Measurements from ENCODE around the gene MSL2.
"Not testable (repeated sequence)": the region's sequence is repeated elsewhere in the genome, so short reads cannot be mapped to it uniquely, and the experiment has no call there.

Gene MSL2

GRCh38 chr3:136192831-136193230, 3.3 kb downstream of the MSL2 start:
- DNase-seq, result no peak

DNA sequence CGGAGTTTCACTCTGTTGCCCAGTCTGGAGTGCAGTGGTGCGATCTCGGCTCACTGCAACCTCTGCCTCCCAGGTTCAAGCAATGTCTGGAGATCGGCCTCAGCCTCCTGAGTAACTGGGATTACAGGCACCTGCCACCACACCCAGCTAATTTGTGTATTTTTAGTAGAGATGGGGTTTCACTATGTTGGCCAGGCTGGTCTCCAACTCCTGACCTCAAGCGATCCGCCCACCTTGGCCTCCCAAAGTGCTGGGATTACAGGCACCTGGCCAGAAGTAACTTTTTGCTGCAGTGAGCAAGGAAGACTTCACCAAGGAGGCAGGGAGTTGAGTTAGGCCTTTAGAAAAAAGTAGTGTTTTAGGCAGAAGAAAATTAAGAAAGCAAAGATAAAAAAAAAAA, 3.9 kb downstream of the MSL2 start:
- not testable (repeated sequence) for DNase-seq

DNA sequence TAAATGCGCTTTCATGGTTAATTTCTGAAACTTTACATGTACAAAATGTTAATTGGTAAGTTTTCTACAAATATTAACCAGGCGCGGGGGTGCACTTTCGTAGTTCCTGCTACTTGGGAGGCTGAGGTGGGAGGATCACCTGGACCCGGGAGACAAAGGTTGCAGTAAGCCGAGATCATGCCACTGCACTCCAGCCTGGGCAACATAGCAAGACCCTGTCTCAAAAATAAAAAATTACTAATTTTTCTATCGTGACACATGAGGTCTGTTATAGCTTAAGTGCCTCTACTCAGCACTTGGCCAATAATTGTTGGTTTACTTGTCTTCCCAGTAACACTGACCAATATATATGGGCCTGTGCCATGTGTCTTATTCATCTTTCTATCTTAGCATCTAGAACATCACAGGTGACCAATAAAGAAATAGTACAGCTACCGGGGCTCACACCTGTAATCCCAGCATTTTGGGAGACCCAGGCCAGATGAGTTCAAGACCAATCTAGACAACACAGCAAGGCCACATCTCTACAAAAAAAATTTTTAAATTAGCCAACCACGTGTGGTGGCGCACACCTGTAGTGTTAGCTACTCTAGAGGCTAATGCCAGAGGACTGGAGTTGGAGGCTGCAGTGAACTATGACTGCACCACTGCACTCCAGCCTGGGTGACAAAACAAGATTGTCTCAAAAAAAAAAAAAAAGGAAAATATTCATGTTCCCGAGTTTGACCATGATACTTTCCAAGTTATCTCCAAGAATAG, 6.1 kb downstream of the MSL2 start:
- DNase-seq, result no peak

- no peak for DNase-seq
These were observed 7.1 kb downstream of the MSL2 start for GRCh38 chr3:136189043-136189442.

GRCh38 chr3:136187868-136188267, 8.3 kb downstream of the MSL2 start:
- no peak for DNase-seq

DNA sequence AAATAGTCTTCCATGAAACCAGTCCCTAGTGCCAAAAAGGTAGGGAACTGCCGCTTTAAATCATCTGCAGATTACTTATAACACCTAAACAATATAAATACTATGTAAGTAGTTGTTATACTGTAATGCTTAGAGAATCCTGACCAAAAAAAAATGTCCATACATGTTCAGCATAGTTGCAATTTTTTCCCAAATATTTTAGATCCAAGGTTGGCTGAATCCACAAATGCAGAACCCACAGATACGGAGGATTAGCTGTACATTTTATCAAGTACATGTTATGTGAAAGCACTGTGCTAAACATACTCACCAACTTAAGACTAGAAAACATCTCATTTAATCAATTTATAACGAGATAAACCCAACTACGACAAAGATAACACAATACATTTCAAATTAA, 9.3 kb downstream of the MSL2 start:
- no peak for DNase-seq

GRCh38 chr3:136186344-136186743, 9.8 kb downstream of the MSL2 start:
- no peak for DNase-seq

DNA sequence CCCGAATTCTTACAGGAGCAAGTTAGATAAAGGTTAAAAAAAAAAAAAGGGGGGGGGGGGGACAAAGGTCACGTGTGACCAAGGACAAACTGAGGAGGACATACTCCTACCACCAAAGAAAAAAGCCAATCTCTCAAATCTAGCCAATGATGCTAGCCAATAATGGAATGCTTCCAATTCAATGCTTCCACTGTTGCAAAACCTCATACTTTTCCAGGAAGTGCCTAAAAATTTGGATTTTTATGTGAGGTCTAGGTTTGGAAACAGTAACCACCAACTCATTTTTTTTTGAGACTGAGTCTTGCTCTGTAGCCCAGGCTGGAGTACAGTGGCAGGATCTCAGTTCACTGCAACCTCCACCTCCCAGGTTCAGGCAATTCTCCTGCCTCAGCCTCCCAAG, 11.4 kb downstream of the MSL2 start:
- no peak for DNase-seq

DNA sequence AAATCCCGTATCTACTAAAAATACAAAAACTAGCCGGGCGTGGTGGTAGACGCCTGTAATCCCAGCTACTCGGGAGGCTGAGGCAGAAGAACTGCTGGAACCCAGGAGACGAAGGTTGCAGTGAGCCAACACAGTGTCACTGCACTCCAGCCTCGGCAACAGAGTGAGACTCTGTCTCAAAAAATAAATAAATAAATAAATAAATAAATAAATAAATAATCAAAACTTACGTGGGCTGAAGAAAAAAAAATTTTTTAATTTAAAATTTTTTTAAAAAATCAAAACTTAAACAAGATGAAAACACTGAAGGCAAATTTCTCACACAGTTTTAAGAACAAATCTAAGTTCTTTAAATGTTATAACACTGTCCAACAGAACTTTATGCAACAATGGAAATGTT, 14.4 kb downstream of the MSL2 start:
- DNase-seq, result no peak

- DNase-seq, result no peak
These were observed 18.3 kb downstream of the MSL2 start for GRCh38 chr3:136177876-136178275.

DNA sequence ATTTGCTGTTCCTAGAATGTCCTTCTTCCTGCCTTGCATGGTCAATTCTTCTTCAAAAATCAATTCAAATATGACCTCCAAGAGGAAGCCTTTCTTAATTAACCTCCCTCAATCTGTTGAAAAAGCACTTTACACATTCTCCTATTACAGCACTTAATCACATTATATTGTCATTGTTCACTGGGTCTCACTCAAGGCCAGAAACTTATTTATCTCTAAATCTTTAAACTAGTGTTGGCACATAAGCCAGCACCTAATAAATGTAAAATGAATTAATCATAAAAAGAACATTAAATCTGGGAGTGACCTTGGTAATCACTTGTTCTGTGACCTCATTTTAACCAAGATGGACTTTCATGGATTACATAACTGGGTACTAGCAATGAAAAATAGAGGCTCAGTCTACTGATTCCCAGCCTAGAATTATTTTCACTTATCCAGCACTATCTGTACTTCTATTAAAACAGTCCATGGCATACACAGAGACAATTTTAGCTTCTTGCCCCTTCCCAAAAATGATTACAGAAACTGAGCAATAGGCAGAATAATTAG, 22.1 kb downstream of the MSL2 start:
- no peak for DNase-seq

- DNase-seq, result no peak
These were observed 25.0 kb downstream of the MSL2 start for GRCh38 chr3:136171097-136171542.

GRCh38 chr3:136168236-136168635, 27.9 kb downstream of the MSL2 start:
- DNase-seq, result not testable (repeated sequence)

DNA sequence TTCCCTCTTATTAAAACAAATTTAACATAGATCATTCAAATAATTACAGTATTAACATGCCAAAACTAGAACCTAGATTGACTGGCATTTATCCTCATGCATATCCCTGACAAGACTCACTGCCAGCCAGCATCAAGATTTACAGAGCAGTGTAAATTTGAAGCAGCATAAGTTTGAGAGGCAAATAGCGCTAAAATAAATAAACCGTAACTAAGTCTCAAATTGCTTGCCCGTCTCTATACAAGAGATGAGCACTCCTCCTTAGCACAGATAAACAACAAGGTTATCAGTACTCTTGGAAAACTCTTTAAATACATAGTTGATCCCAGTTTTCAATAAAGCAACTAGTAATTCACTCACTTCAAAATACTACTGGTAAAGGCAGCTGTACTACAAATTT, 29.6 kb downstream of the MSL2 start:
- DNase-seq, result no peak

GRCh38 chr3:136163607-136164006, 32.5 kb downstream of the MSL2 start:
- DNase-seq, result not testable (repeated sequence)

GRCh38 chr3:136162322-136162721, 33.8 kb downstream of the MSL2 start:
- no peak for DNase-seq

DNA sequence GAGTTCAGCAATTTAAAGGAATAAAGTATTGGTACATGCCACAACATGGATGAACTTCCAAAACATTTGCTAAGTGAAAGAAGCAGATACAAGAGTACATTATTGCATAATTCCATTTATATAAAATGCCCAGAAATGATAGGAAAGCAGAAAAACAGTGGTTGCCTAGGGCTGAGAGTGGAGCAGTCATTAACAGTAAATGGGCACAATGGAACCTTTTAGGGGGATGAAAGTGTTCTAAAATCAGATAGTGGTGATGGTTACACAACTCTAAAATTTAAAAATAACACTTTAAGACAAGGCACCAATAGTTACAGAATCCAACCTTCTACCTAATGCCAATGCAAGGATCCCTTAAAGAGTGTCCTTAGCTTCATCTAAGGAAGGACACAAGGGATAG, 34.6 kb downstream of the MSL2 start:
- no peak for DNase-seq

- no peak for DNase-seq
These were observed 43.2 kb downstream of the MSL2 start for GRCh38 chr3:136152963-136153362.

- DNase-seq, result no peak
These were observed 43.8 kb downstream of the MSL2 start for GRCh38 chr3:136152176-136152843.

GRCh38 chr3:136151219-136151618, 44.9 kb downstream of the MSL2 start:
- DNase-seq, result no peak

DNA sequence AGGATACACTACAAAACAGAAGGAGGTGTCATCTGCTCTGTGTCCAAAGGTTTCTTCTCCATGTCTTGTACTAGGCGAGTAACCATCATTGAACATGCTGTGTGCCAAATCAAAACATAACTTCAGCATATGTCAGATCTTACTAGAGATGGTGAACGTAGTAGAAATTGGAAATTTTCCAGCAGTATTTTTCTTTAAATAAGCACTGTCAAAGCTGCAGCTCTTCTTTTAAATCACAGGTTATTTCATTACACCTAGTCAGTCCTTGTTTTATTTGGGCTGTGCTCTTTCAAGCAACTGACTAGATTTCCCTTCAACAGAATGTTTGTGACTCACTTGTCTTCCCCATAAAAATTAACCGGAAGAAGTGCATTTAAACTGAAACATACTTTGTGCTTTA, 46.5 kb downstream of the MSL2 start:
- DNase-seq, result no peak

DNA sequence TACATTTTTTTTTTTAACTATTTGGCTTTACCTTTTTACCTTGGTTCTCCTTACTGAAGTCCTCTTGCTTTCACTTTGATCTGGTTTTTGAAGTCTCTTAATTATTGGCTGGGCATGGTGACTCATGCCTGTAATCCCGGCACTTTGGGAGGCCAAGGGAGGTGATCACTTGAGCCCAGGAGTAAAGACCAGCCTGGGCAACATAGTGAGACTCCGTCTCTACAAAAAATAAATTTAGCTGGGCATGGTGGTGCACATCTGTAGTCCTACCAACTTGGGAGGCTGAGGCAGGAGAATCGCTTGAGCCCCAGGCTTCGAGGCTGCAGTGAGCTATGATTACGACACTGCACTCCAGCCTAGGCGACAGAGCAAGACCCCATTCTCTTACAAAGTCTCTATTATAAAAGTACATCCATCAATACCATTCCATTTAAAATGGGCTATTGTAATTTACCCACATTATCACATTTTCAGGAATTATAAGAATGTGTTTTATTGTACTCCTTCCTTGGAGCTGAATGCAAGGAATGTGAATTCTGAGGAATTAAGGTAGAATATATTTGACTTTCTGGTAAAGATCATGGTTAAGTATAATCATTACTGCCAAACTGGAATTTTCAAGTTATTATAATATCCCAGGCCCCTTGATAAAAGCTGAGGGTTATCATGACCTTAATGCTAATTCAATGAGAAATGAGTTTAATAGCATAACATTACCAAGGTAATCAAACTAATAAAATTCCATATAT, 49.0 kb downstream of the MSL2 start:
- DNase-seq, result no peak

- not testable (repeated sequence) for DNase-seq
These were observed 51.7 kb downstream of the MSL2 start for GRCh38 chr3:136144397-136144796.

DNA sequence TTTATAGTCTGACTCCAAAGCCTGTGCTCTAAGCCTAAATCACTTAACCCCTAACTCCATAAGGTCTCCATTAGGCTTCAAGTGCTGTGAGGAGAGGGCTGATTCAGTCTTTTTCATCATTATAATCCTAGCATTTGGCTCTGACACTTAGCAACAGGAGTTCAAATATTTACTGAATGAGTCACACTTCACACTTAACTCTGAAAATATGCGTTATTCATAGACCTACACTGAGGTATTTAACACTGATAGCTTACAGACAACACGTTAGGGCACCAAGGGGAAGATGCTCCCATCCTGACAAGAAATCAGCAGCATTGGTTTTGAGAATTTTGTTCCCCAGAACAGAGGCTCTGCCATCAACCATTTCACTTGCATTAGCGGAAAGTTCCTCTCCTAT, 53.5 kb downstream of the MSL2 start:
- no peak for DNase-seq
